ENCODE results near the gene DNAH1. TPM values are rescaled to one million over a fixed set of nuclear protein-coding genes. Genes with fewer than 3 reads are reported as not detected.

The DNAH1 gene
- total and polyA plus RNA-seq, 2 of the 13 experiments (the other 11 are each of a cell fraction or from before 2014, with no cell fraction given), result 0.64 to 3.5 TPM

DNA sequence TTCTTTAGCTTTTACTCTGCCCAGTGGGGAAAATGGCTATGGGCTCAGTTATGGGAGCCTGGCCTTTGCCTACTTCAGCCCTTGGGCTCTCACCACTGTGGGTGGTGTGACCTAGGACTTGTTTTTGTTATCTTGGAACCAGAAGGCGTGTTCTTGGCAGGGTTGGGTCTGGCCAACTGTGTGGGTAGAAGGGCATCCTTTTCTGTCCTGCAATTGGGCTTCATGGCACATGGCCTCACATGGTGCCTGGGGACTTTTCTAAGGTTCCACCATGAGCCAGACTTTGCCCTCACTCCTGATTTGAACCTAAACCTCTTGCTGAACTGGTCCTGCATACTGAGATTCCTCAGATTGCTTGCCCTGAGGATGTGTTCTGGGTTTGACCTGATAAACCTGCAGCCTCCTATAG lies 26.8 kb upstream of the DNAH1 start (continued):
- TF ChIP-seq, protein P1, sequence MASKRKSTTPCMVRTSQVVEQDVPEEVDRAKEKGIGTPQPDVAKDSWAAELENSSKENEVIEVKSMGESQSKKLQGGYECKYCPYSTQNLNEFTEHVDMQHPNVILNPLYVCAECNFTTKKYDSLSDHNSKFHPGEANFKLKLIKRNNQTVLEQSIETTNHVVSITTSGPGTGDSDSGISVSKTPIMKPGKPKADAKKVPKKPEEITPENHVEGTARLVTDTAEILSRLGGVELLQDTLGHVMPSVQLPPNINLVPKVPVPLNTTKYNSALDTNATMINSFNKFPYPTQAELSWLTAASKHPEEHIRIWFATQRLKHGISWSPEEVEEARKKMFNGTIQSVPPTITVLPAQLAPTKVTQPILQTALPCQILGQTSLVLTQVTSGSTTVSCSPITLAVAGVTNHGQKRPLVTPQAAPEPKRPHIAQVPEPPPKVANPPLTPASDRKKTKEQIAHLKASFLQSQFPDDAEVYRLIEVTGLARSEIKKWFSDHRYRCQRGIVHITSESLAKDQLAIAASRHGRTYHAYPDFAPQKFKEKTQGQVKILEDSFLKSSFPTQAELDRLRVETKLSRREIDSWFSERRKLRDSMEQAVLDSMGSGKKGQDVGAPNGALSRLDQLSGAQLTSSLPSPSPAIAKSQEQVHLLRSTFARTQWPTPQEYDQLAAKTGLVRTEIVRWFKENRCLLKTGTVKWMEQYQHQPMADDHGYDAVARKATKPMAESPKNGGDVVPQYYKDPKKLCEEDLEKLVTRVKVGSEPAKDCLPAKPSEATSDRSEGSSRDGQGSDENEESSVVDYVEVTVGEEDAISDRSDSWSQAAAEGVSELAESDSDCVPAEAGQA (IDR thresholded peaks at IDR 0.05; ENCODE audit: low read depth), result 0 out of 2 replicates have a peak, but pooled peaks have one; percentile 11
- TF ChIP-seq, protein P1 (CRISPR knock-in tag; IDR thresholded peaks at IDR 0.05; ENCODE audit: borderline replicate concordance), result no peak
- TF ChIP-seq, protein P2, sequence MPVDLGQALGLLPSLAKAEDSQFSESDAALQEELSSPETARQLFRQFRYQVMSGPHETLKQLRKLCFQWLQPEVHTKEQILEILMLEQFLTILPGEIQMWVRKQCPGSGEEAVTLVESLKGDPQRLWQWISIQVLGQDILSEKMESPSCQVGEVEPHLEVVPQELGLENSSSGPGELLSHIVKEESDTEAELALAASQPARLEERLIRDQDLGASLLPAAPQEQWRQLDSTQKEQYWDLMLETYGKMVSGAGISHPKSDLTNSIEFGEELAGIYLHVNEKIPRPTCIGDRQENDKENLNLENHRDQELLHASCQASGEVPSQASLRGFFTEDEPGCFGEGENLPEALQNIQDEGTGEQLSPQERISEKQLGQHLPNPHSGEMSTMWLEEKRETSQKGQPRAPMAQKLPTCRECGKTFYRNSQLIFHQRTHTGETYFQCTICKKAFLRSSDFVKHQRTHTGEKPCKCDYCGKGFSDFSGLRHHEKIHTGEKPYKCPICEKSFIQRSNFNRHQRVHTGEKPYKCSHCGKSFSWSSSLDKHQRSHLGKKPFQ (CRISPR knock-in tag; IDR thresholded peaks at IDR 0.05; ENCODE audit: insufficient replicate concordance), result peak; percentile 57
- TF ChIP-seq, protein P3, sequence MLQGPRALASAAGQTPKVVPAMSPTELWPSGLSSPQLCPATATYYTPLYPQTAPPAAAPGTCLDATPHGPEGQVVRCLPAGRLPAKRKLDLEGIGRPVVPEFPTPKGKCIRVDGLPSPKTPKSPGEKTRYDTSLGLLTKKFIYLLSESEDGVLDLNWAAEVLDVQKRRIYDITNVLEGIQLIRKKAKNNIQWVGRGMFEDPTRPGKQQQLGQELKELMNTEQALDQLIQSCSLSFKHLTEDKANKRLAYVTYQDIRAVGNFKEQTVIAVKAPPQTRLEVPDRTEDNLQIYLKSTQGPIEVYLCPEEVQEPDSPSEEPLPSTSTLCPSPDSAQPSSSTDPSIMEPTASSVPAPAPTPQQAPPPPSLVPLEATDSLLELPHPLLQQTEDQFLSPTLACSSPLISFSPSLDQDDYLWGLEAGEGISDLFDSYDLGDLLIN (CRISPR knock-in tag; IDR thresholded peaks at IDR 0.05; ENCODE audit: borderline replicate concordance), result 0 out of 2 replicates have a peak, but pooled peaks have one; percentile 28
- TF ChIP-seq MLLT10 (CRISPR knock-in tag; IDR thresholded peaks at IDR 0.05), result no peak
- no peak for TF ChIP-seq POGZ (CRISPR knock-in tag; IDR thresholded peaks at IDR 0.05)
- TF ChIP-seq ZNF615 (CRISPR knock-in tag; IDR thresholded peaks at IDR 0.05; ENCODE audit: borderline replicate concordance), result no peak
- TF ChIP-seq CBFB (CRISPR knock-in tag; IDR thresholded peaks at IDR 0.05), result no peak
- no peak for TF ChIP-seq SMAD1 (CRISPR knock-in tag; IDR thresholded peaks at IDR 0.05; ENCODE audit: borderline replicate concordance, low read depth)
- TF ChIP-seq, protein P4, sequence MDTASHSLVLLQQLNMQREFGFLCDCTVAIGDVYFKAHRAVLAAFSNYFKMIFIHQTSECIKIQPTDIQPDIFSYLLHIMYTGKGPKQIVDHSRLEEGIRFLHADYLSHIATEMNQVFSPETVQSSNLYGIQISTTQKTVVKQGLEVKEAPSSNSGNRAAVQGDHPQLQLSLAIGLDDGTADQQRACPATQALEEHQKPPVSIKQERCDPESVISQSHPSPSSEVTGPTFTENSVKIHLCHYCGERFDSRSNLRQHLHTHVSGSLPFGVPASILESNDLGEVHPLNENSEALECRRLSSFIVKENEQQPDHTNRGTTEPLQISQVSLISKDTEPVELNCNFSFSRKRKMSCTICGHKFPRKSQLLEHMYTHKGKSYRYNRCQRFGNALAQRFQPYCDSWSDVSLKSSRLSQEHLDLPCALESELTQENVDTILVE (CRISPR knock-in tag; IDR thresholded peaks at IDR 0.05), result no peak
- TF ChIP-seq, protein P5, sequence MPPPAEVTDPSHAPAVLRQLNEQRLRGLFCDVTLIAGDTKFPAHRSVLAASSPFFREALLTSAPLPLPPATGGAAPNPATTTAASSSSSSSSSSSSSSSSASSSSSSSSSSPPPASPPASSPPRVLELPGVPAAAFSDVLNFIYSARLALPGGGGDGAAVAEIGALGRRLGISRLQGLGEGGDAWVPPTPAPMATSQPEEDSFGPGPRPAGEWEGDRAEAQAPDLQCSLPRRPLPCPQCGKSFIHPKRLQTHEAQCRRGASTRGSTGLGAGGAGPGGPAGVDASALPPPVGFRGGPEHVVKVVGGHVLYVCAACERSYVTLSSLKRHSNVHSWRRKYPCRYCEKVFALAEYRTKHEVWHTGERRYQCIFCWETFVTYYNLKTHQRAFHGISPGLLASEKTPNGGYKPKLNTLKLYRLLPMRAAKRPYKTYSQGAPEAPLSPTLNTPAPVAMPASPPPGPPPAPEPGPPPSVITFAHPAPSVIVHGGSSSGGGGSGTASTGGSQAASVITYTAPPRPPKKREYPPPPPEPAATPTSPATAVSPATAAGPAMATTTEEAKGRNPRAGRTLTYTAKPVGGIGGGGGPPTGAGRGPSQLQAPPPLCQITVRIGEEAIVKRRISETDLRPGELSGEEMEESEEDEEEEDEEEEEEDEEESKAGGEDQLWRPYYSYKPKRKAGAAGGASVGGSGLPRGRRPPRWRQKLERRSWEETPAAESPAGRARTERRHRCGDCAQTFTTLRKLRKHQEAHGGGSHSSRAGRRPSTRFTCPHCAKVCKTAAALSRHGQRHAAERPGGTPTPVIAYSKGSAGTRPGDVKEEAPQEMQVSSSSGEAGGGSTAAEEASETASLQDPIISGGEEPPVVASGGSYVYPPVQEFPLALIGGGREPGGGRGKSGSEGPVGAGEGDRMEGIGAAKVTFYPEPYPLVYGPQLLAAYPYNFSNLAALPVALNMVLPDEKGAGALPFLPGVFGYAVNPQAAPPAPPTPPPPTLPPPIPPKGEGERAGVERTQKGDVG (CRISPR knock-in tag; IDR thresholded peaks at IDR 0.05; ENCODE audit: borderline replicate concordance), result no peak
- TF ChIP-seq TCF7 (IDR thresholded peaks at IDR 0.05; ENCODE audit: low read depth), result no peak
- no peak for TF ChIP-seq ZNF614 (CRISPR knock-in tag; IDR thresholded peaks at IDR 0.05; ENCODE audit: borderline replicate concordance)
- TF ChIP-seq ZNF207 (IDR thresholded peaks at IDR 0.05; ENCODE audit: borderline replicate concordance), result no peak
- TF ChIP-seq XBP1 (CRISPR knock-in tag; IDR thresholded peaks at IDR 0.05), result no peak
- no peak for TF ChIP-seq ZNF878 (CRISPR knock-in tag; IDR thresholded peaks at IDR 0.05)
- TF ChIP-seq ZFP62 (CRISPR knock-in tag; IDR thresholded peaks at IDR 0.05), result no peak
